NCI-H510A (cell line): Measurements from ENCODE around the gene ALAS1.

Experiments used
- DNase-seq: peaks from one replicate; lab custom pipeline; 2025; lab: John Stamatoyannopoulos, UW

ALAS1 gene

DNA sequence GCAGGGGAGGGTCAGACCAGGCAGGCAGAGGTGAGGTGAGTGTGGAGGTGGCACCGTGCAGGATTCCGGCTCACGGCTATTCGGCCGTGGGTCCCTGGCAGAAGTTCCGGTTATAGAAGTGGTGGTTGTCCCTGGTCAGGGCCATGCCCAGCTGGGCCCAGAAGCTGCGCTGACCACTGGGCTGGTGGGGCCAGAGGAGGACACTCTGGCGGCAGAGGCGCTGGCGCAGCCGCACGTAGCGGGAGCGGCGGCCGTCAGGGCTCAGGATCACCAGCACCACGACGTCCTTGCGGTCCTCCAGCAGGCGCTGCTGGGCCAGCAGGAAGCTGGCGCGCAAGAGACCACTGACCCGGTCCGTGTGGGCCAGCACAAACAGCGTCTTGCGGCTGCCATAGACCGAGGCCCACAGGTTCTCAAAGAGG is 23.2 kb downstream of the ALAS1 start:
- DNase-seq, result no peak

- no peak for DNase-seq
Measured at GRCh38 chr3:52221563-52222318, 23.8 kb downstream of the ALAS1 start.

DNA sequence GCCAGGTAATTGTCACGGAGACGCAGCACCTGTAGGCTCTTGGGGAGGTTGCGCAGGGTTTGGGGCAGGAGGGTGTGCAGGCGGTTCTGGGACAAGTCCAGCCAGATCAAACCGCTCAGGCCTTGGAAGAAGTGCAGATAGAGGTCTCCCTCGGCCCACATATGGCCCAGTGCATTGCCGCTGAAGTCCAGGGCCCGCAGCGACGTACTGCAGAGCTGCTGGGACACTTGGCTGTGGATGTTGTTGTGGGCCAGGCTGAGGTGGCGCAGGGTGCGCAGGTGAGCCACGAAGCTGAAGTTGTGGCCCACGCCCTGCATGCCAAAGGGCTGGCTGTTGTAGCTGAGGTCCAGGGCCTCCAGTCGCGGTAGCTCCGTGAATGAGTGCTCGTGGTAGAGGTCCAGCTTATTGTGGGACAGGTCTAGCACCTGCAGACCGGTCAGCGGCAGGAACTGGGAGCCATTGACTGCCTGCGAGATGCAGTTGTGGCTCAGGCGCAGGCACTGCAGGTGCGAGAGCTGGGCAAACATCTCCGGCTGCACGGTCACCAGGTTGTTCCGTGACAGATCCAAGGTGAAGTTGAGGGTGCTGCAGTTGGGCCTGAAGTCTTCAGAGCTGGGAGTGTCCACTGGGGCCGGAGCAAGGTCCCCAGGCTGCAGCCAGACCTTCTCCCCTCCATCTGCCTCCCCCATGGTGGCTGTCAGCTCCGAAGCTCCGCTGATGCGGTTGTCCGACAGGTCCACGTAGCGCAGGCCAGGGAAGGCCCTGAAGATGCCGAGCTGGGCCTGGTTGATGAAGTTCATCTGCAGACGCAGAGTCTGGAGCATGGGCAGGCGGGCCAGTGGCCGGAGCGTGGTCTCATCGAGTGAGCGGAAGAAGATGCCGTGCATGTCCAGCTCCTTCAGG is 24.6 kb downstream of the ALAS1 start:
- no peak for DNase-seq

DNA sequence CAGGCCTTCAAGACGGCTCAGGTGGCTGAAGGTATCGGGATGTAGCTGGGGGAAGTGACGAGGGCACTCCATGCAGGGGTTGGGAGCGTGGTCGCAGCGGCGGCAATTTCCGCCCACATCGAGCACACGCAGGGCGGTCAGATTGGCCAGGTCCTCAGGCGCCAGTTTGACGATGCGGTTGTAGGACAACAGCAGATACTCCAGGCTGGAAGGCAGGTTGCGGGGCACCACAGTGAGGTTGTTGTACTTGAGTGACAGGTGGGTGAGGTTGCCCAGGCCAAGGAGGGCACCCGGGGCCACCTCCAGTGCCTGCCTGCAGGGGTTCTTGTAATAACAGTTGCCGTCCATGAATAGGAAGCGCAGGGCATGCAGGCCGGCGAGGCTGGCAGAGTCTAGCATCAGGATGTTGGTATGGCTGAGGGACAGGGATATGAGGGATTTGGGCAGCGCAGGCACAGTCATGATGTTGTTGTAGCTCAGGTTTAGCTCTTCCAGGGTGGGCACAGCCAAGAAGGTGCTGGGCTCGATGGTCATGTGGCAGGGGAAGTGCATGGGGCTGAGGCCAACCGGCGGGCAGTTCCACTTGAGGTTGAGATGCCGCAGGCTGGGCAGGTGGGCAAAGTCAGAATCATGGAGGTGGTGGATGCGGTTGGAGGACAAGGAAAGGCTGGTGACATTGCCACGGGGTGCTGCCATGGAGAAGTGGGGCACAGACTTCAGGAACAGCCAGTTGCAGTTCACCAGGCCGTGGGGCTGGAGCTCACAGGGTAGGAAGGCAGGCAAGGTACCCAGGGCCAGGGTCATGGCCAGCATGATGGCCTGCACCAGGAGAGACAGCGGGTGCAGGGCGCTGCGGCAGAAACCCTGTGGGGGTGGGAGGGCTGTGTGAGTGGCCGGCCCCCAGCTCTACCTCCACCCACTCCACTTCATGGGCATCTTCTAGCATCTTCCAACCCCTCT is 25.8 kb downstream of the ALAS1 start:
- no peak for DNase-seq

- peak; percentile 64 for DNase-seq
Measured at GRCh38 chr3:52225452-52226228, 27.7 kb downstream of the ALAS1 start, which contains the start of gene TLR9. TSS of gene TLR9 (minus strand) at chr3:52225645. CDS start at chr3:52225529, 116 bp downstream.

DNA sequence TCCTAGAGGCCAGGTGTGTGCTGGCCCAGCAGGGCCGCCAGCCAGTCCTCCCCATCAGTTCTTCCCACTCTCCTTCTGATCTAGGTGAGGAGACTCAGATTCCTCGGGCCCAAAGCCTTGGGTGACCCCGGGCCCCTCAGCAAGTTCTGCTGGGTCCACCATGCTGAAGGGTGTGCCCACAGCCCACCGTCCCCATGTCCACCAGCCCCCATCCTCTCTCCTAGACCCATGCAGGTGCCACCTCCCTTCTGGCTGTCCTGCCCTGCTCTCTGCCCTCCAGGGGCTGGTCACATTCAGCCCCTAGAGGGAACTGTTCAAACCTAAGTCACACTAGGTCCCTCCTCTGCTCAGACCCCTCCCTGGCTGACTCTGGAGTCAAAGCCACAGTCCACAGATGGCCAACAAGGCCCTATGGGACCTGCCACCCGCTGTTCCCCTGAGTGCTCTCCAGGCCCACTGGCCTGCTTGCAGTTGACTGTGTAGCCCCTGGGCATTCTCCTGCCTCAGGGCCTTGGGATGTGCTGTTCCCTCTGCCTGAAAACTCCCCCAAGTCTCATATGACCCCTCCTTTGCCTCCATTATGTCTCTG is 28.4 kb downstream of the ALAS1 start:
- DNase-seq, result no peak

DNA sequence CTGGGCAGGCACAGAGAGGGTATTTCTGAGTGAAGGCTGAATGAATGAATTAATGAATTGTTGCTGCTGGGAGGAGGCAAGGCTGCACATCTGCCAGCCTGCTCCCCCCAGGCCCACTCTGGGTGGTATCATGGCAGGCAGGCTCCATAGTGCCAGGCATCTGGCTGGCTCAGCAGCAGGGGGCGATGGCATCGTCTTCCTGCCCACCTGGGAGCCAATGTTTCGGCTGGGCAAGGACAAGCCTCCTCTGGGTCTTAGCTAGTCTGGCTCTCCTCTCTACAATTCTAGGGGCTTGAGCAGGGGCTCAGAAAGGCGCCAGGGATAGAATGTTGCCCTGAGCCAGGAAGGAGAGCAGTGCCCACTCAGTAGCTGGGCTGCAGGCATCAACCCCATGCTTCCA is 29.2 kb downstream of the ALAS1 start:
- no peak for DNase-seq

DNA sequence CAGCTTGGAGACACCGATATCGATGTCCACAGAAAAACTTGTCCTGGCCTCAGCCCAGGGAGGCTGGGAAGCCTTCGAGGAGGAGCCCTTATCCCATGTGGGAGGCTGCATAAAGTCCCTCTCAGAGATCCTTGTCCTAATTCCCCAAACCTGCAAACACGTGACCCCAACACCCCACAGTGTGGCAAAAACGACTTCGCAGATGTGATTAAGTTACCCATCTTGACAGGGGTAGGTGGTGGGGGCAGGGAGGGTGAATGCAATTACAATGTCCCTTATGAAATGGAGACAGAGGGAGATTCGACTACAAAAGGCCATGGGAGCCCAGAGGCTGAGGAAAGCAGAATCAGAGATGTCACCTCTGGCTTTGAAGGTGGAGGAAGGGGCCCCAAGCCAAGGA is 29.8 kb downstream of the ALAS1 start:
- DNase-seq, result no peak

GRCh38 chr3:52228266-52228665 is 30.3 kb downstream of the ALAS1 start:
- DNase-seq, result no peak

DNA sequence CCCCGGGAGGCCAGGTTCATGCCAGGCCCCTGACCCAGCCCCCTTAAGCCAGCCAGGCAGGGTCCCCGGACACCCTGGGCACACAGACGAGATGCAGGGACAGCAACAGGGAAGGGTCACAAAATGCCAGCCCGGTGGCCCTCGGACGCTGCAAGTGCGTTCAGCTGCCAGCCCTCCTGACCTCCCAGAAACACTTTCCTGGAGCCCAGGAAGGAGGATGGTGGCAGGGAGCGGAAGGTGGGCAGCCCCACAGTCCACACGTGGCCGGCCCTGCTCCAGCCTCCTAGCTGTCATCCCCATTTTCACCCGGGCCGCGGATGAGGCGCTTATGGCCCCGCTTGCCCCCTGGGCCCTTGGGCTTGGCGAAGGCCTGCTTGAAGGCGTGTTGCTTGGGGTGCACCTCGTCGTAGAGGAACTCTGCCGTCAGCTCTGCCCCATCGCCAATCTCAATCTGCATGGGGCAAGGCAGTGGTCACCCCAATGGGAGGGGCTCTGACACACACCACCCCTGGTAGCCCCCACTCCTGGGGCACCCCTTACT is 30.9 kb downstream of the ALAS1 start:
- no peak for DNase-seq

DNA sequence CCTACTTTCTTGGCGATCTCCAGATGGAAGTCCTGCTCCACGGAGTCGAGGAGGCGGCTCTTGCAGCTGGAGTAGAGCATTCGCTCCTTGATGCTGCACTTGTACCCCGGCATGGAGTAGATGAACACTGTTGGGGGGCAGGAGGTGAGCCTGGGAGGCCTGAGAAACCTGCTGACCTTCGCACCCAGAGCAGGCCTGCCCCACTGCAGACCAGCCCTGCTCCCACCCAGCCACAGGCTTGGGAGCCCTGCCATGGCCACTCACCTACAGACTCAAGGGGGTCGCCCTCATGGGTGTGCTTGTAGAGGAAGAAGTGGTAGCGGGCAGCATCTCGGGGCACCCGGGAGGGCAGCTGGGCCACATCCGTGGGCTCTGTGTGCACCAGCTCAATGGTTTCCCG is 31.7 kb downstream of the ALAS1 start:
- DNase-seq, result no peak

DNA sequence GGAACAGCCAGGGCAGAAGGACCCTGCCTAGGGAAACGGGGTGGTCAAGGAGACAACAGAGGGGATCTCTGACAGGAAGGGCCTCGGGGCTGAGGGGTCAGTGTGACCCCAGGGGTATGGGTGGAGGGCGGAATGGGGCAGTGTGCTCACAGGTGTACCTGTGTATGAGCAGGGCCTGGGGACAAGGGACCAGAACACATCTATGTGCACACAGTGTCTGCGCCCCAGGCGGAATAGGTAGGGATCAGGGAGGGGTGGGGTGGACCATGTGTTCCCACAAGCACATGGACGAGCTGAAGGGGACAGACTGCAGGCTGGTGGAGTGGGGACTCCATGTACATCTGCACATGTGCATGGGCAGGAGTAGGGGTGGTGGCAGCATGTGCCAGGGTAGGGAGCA is 32.5 kb downstream of the ALAS1 start:
- no peak for DNase-seq

GRCh38 chr3:52230889-52231499 is 33.0 kb downstream of the ALAS1 start:
- DNase-seq, result no peak

- DNase-seq, result no peak
Measured at GRCh38 chr3:52231502-52232278, 33.7 kb downstream of the ALAS1 start.

- no peak for DNase-seq
Measured at GRCh38 chr3:52232279-52233107, 34.5 kb downstream of the ALAS1 start.

DNA sequence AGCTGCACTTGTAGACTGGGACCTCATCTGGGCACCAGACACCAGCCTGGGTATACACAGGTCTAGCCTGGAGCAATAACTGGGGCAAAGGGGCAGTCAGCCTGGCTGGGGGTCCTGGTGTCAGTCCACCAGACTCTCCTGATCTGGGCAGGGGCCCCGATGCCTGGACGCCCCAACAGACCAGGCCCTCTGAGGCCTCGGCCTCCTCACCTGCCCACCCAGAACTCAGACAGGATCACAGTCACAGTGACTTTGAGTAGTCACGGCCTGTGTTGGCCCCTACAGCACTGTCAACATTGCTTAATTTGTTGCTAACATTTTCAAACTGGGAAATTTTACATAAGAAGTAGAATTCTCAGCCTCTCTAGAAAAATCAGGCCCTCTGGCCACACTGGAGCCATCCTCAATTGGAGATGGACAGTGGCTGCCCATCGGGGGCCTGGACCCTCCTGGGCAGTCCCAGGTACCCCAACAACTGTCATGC is 35.2 kb downstream of the ALAS1 start:
- no peak for DNase-seq

DNA sequence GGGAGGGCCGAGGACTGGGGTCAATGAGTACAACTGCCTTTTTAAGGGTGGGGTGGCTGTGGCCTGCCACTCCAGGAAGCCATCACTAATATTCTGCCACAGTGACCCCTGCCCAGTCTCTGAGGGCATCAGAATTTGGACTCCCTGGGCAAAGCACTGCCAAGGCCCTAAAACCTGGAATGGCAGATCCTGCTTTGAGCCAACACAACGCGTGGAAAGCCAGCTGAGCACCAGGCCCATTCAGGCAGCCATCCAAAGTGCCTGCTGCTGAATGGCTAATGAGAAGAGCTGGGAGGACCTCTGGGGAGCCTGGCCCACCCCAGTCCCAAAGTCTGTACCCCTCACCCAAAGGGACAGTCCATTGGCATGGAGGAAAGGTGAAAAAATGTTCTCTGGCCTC is 36.0 kb downstream of the ALAS1 start:
- no peak for DNase-seq
